HepG2 (cell line): ENCODE results near the gene TXNIP. TPM values are rescaled to one million over a fixed set of nuclear protein-coding genes. Genes with fewer than 3 reads are reported as not detected.

Source experiments
- ATAC-seq: fragments of 200-7000 bp; cut with Tn5 transposase; 3 replicates; pipeline ENCODE4 v1.9.1; 2020; ENCODE audit warnings: mild to moderate bottlenecking, moderate library complexity
- BruUV-seq: library from RNA; stranded (reverse); fragments of 400-500 nt; replicated peaks from 2 replicates; lab custom pipeline; 2021; lab: Mats Ljungman, UMichigan
- CTCF ChIA-PET: fragments of 300-600 bp; formaldehyde crosslinking; extraction: SDS; loops from one replicate; lab custom pipeline; 2021; ENCODE audit warnings: low total read pairs, inconsistent platforms, low intra/inter-chr PET ratio; lab: Yijun Ruan, JAX
- POLR2A ChIA-PET: fragments of 350-600 bp; sonication (Branson Sonifier 250); formaldehyde crosslinking; loops from one replicate; lab custom pipeline; 2020; ENCODE audit warnings: antibody characterized with exemption, inconsistent platforms; lab: Yijun Ruan, JAX
- DNase-seq: peaks from one replicate; pipeline ENCODE4 v3.0.0-alpha.2; 2015; ENCODE audit warnings: low spot score
- FAIRE-seq: peaks from 3 replicates; lab custom pipeline; 2011; peaks lifted over from hg19 to GRCh38; lab: Jason Lieb, UNC
- H2AFZ ChIP-seq: one replicate; pipeline ENCODE4 v1.6.1; 2011; ENCODE audit warnings: low read length, inconsistent platforms
- H3K27ac ChIP-seq: fragments of 300-600 bp; 3 replicates; pipeline ENCODE4 v1.8.0; 2011; ENCODE audit warnings: mixed run types, mild to moderate bottlenecking, mixed read lengths, low read length, inconsistent platforms; ENCODE audit not compliant: insufficient read depth; ENCODE audit errors: extremely low read length
- H3K27me3 ChIP-seq, 2 experiments: fragments of 200-600 bp in 1 of 2; 2 replicates in 1 of 2; 3 replicates in 1 of 2; pipeline versions ENCODE4 v1.6.0 to v1.8.0; 2011; ENCODE audit warnings: low read length in 2 of 2, mild to moderate bottlenecking in 2 of 2, moderate library complexity in 2 of 2, inconsistent platforms in 1 of 2; ENCODE audit not compliant: insufficient read depth in 2 of 2, control insufficient read depth in 1 of 2
- H3K36me3 ChIP-seq, 2 experiments: fragments of 200-600 bp in 1 of 2; replicated peaks in 1 of 2; 2 replicates in 1 of 2; 3 replicates in 1 of 2; pipeline versions ENCODE4 v1.5.1 to v1.8.0; 2011; ENCODE audit warnings: low read length in 2 of 2, inconsistent platforms in 1 of 2; ENCODE audit not compliant: insufficient read depth in 2 of 2, control insufficient read depth in 1 of 2
- H3K4me1 ChIP-seq: 2 replicates; pipeline ENCODE4 v1.5.1; 2012; ENCODE audit warnings: low read length, inconsistent platforms; ENCODE audit not compliant: insufficient read depth
- H3K4me2 ChIP-seq: 2 replicates; pipeline ENCODE4 v1.6.0; 2011; ENCODE audit warnings: low read depth, low read length, inconsistent platforms
- H3K4me3 ChIP-seq, 3 experiments: fragments of 200-600 bp in 1 of 3; sonication (generic), shearing (Covaris generic) in 1 of 3; replicated peaks in 1 of 3; 2 replicates each; pipeline ENCODE4 v1.5.1; 2011 to 2016; ENCODE audit warnings: low read length in 3 of 3, inconsistent platforms in 2 of 3, low read depth in 2 of 3, mild to moderate bottlenecking in 2 of 3, control low read depth in 1 of 3, mixed read lengths in 1 of 3; ENCODE audit not compliant: insufficient read depth in 1 of 3
- H3K79me2 ChIP-seq: one replicate; pipeline ENCODE4 v1.6.1; 2011; ENCODE audit warnings: low read length, inconsistent platforms; ENCODE audit not compliant: insufficient read depth
- H3K9ac ChIP-seq: 2 replicates; pipeline ENCODE4 v1.6.0; 2011; ENCODE audit warnings: mild to moderate bottlenecking, low read depth, low read length, inconsistent platforms; ENCODE audit not compliant: insufficient read depth
- H3K9me3 ChIP-seq: 2 replicates; pipeline ENCODE4 v1.5.1; 2012; ENCODE audit warnings: mild to moderate bottlenecking, low read length
- H4K20me1 ChIP-seq: 2 replicates; pipeline ENCODE4 v1.6.0; 2011; ENCODE audit warnings: inconsistent platforms, mild to moderate bottlenecking, low read length, moderate library complexity; ENCODE audit not compliant: insufficient read depth
- DDIT3 ChIP-seq: sonication (generic); formaldehyde crosslinking; IDR thresholded peaks from 2 replicates; pipeline ENCODE4 v1.4.0; 2020; ENCODE audit warnings: mild to moderate bottlenecking, missing genetic modification reagents
- DMTF1 ChIP-seq: sonication (generic); formaldehyde crosslinking; IDR thresholded peaks from 2 replicates; pipeline ENCODE4 v1.4.0; 2020; ENCODE audit warnings: mild to moderate bottlenecking, missing genetic modification reagents
- ELK4 ChIP-seq: sonication (generic); formaldehyde crosslinking; IDR thresholded peaks from 2 replicates; pipeline ENCODE4 v1.9.0; 2021; ENCODE audit warnings: missing genetic modification reagents, borderline replicate concordance
- KMT2A ChIP-seq: sonication (generic); formaldehyde crosslinking; IDR thresholded peaks from 2 replicates; pipeline ENCODE4 v1.4.0; 2020; ENCODE audit warnings: missing genetic modification reagents
- MED13 ChIP-seq: sonication (generic); formaldehyde crosslinking; IDR thresholded peaks from 2 replicates; pipeline ENCODE4 v1.5.0; 2020; ENCODE audit warnings: missing genetic modification reagents
- MEF2D ChIP-seq: sonication (generic); formaldehyde crosslinking; IDR thresholded peaks from 2 replicates; pipeline ENCODE4 v1.5.1; 2020; ENCODE audit warnings: mild to moderate bottlenecking, missing genetic modification reagents
- POGZ ChIP-seq: sonication (generic); formaldehyde crosslinking; IDR thresholded peaks from 2 replicates; pipeline ENCODE4 v1.4.0; 2020; ENCODE audit warnings: mild to moderate bottlenecking, missing genetic modification reagents
- SNAPC4 ChIP-seq: sonication (generic); formaldehyde crosslinking; IDR thresholded peaks from 2 replicates; pipeline ENCODE4 v1.4.0; 2020; ENCODE audit warnings: mild to moderate bottlenecking, missing genetic modification reagents
- SP2 ChIP-seq: sonication (generic); formaldehyde crosslinking; IDR thresholded peaks from 2 replicates; pipeline ENCODE4 v1.5.1; 2020; ENCODE audit warnings: mild to moderate bottlenecking, missing genetic modification reagents
- STAT5B ChIP-seq: sonication (generic); formaldehyde crosslinking; IDR thresholded peaks from 2 replicates; pipeline ENCODE4 v1.4.0; 2020; ENCODE audit warnings: missing genetic modification reagents
- TFE3 ChIP-seq: IDR thresholded peaks from 2 replicates; pipeline ENCODE4 v1.6.1; 2016
- ZNF264 ChIP-seq: sonication (generic); formaldehyde crosslinking; IDR thresholded peaks from 2 replicates; pipeline ENCODE4 v1.4.0; 2020; ENCODE audit warnings: missing genetic modification reagents
- ZNF558 ChIP-seq: sonication (generic); formaldehyde crosslinking; IDR thresholded peaks from 2 replicates; pipeline ENCODE4 v1.9.0; 2022; ENCODE audit warnings: mild to moderate bottlenecking, missing genetic modification reagents, borderline replicate concordance
- ZNF883 ChIP-seq: sonication (generic); formaldehyde crosslinking; IDR thresholded peaks from 2 replicates; pipeline ENCODE4 v1.5.1; 2020; ENCODE audit warnings: mild to moderate bottlenecking, missing genetic modification reagents; ENCODE audit errors: not compliant biosample characterization
- WGBS: methylation state at CpG from one replicate; pipeline ENCODE4 v1.1.6; 2017; ENCODE audit warnings: low lambda C conversion rate; 5-methylcytosine and 5-hydroxymethylcytosine counted together
- in situ Hi-C: cut with HindIII; loops from 2 replicates; pipeline ENCODE4 v1.10.0; 2017; ENCODE audit warnings: low pct_unique_long_range_greater_than_20kb; ENCODE audit not compliant: extremely low pct_ligation_motif_present
- intact Hi-C: fragments of 100-400 bp; cut with micrococcal nuclease; formaldehyde crosslinking; loops from one replicate; pipeline ENCODE4 v1.10.0; 2022; ENCODE audit not compliant: unreplicated experiment
- polyA plus RNA-seq, 8 experiments: library from polyadenylated mRNA; depleted of rRNA in 3 of 8; stranded (reverse) in 7 of 8; unstranded in 1 of 8; fragments of >200 nt; fragmentation: Illumina TruSeq in 4 of 8; extraction: Trizol in 4 of 8; gene quantifications; 2 replicates each; pipeline versions ENCODE4 v1.2.1 to v1.2.3, GENCODE V29; 2011 to 2016; ENCODE audit warnings: low read depth in 4 of 8, missing spikeins in 1 of 8, mixed read lengths in 1 of 8; ENCODE audit not compliant: insufficient read depth in 1 of 8
- total RNA-seq, 5 experiments: library from RNA; depleted of rRNA; stranded (reverse); fragments of >200 nt; fragmentation: Illumina TruSeq; extraction: Trizol; gene quantifications; 2 replicates each; pipeline ENCODE4 v1.2.3, GENCODE V29; 2016; ENCODE audit warnings: low read depth in 1 of 5

TXNIP gene
- total and polyA plus RNA-seq, 2 of the 13 experiments (the other 11 are each of a cell fraction or from before 2014, with no cell fraction given), result 24.4 to 237 TPM

GRCh38 chr1:145947551-145947950, 48.8 kb downstream of the TXNIP start:
- CTCF ChIA-PET, result no interaction called here
- BruUV-seq, result no TSS peak
- TF ChIP-seq KMT2A (CRISPR knock-in tag) (no peak), MED13 (no peak), ZNF883 (CRISPR knock-in tag) (no peak), ZNF558 (CRISPR knock-in tag) (no peak), STAT5B (CRISPR knock-in tag) (no peak), DMTF1 (CRISPR knock-in tag) (no peak), ZNF264 (CRISPR knock-in tag) (no peak), ELK4 (CRISPR knock-in tag) (no peak), SP2 (CRISPR knock-in tag) (no peak), MEF2D (no peak), TFE3 (CRISPR knock-in tag) (no peak), SNAPC4 (CRISPR knock-in tag) (no peak), POGZ (CRISPR knock-in tag) (no peak), DDIT3 (CRISPR knock-in tag) (no peak)

More at GRCh38 chr1:145947551-145947950, 48.8 kb downstream of the TXNIP start:
- H2AFZ ChIP-seq, result no peak overlapping the region
- no peak overlapping the region for H3K4me3 ChIP-seq
- in situ Hi-C loops (no loop called here), intact Hi-C loops (no loop called here)
- 89% methylated on average over 4 of the region's 4 CpGs for WGBS
- no peaks in the 10 kb centered on the region for H3K27me3 ChIP-seq
- ATAC-seq (no peak), FAIRE-seq (no peak), DNase-seq (no peak)
- peaks cover 6% of the 10 kb centered on the region for H3K4me1 ChIP-seq
- peaks cover 4 to 10% of the 10 kb centered on the region in 2 experiments; a peak in 4 of 5 replicates for H3K36me3 ChIP-seq
- no peak overlapping the region for H3K9ac ChIP-seq
- POLR2A ChIA-PET, result no interaction called here
- no peaks in the 10 kb centered on the region for H4K20me1 ChIP-seq
- no peak overlapping the region for H3K27ac ChIP-seq
- H3K79me2 ChIP-seq, result no peaks in the 10 kb centered on the region
- H3K9me3 ChIP-seq, result no peaks in the 10 kb centered on the region
- H3K4me2 ChIP-seq, result no peak overlapping the region
